ENCODE measurements around the gene ZNF281. TPM values are rescaled to one million over a fixed set of nuclear protein-coding genes. Genes with fewer than 3 reads are reported as not detected.
A peak's percentile ranks its signal among the peaks of the same experiment; 100 is the strongest.
"Not testable (repeated sequence)": the region's sequence is repeated elsewhere in the genome, so short reads cannot be mapped to it uniquely, and the experiment has no call there.

ZNF281 gene
- polyA plus RNA-seq, 1 experiment = 17.7 TPM

- Histone ChIP-seq H3K9me3 (ENCODE audit: control insufficient read depth, insufficient read depth, low read length) (no peaks in the 10 kb centered on the region), H3K27ac (ENCODE audit: low read depth, low read length) (no peak overlapping the region), H3K27me3 (ENCODE audit: control insufficient read depth, insufficient read depth, low read length) (no peaks in the 10 kb centered on the region), H3K4me3 (ENCODE audit: low read depth, low read length) (no peak overlapping the region)
- ChIA-PET POLR2A (no interaction called here), CTCF (no interaction called here)
- TF ChIP-seq CTCF (IDR thresholded peaks at IDR 0.05; ENCODE audit: low read depth, low read length) = no peak
- no peak for DNase-seq (ENCODE audit: low read depth, low spot score)
Measured at GRCh38 chr1:200423235-200423634, 13.4 kb upstream of the ZNF281 start.

- ChIA-PET POLR2A (no interaction called here), CTCF (no interaction called here)
Measured at GRCh38 chr1:200422211-200422610, 12.4 kb upstream of the ZNF281 start.

GRCh38 chr1:200415789-200416593, 6.2 kb upstream of the ZNF281 start:
- ChIA-PET POLR2A (interaction anchor here (0.7 to 1.1 kb wide), 2 partner anchors 23 to 29 kb away, joined by 3 read pairs; no protein-coding TSS in a partner anchor), CTCF (interaction anchor here (0.6 to 1.1 kb wide), 2 partner anchors 73 to 108 kb away, joined by 3 to 4 read pairs; no protein-coding TSS in a partner anchor)
- H3K27ac ChIP-seq (ENCODE audit: low read depth, low read length) = peak overlapping the region; percentile 69
- no peaks in the 10 kb centered on the region for H3K9me3 ChIP-seq (ENCODE audit: control insufficient read depth, insufficient read depth, low read length)
- peak; percentile 93 for DNase-seq (ENCODE audit: low read depth, low spot score)
- no peak overlapping the region for H3K4me3 ChIP-seq (ENCODE audit: low read depth, low read length)
- H3K27me3 ChIP-seq (ENCODE audit: control insufficient read depth, insufficient read depth, low read length) = no peaks in the 10 kb centered on the region
- TF ChIP-seq CTCF (IDR thresholded peaks at IDR 0.05; ENCODE audit: low read depth, low read length) = no peak

More at GRCh38 chr1:200422211-200422610, 12.4 kb upstream of the ZNF281 start:
- Histone ChIP-seq H3K27ac (ENCODE audit: low read depth, low read length) (no peak overlapping the region), H3K27me3 (ENCODE audit: control insufficient read depth, insufficient read depth, low read length) (no peaks in the 10 kb centered on the region), H3K9me3 (ENCODE audit: control insufficient read depth, insufficient read depth, low read length) (no peaks in the 10 kb centered on the region), H3K4me3 (ENCODE audit: low read depth, low read length) (no peak overlapping the region)
- DNase-seq (ENCODE audit: low read depth, low spot score) = no peak
- no peak for TF ChIP-seq CTCF (IDR thresholded peaks at IDR 0.05; ENCODE audit: low read depth, low read length)

GRCh38 chr1:200415227-200415626, 5.4 kb upstream of the ZNF281 start:
- no peak overlapping the region for H3K4me3 ChIP-seq (ENCODE audit: low read depth, low read length)
- no peak for TF ChIP-seq CTCF (IDR thresholded peaks at IDR 0.05; ENCODE audit: low read depth, low read length)
- ChIA-PET CTCF (no interaction called here), POLR2A (interaction anchor here (0.7 kb wide), 1 partner anchor 29 kb away, joined by 3 read pairs; no protein-coding TSS in a partner anchor)
- peak overlapping the region; percentile 66 for H3K27ac ChIP-seq (ENCODE audit: low read depth, low read length)
- DNase-seq (ENCODE audit: low read depth, low spot score) = no peak
- no peaks in the 10 kb centered on the region for H3K27me3 ChIP-seq (ENCODE audit: control insufficient read depth, insufficient read depth, low read length)
- H3K9me3 ChIP-seq (ENCODE audit: control insufficient read depth, insufficient read depth, low read length) = no peaks in the 10 kb centered on the region

GRCh38 chr1:200414657-200415056, 4.8 kb upstream of the ZNF281 start:
- no peaks in the 10 kb centered on the region; the same call in 1 of the 2 replicates for H3K9me3 ChIP-seq (ENCODE audit: control insufficient read depth, insufficient read depth, low read length)
- no peak for TF ChIP-seq CTCF (IDR thresholded peaks at IDR 0.05; ENCODE audit: low read depth, low read length)
- POLR2A ChIA-PET = no interaction called here
- CTCF ChIA-PET = no interaction called here
- no peak for DNase-seq (ENCODE audit: low read depth, low spot score)
- no peaks in the 10 kb centered on the region for H3K27me3 ChIP-seq (ENCODE audit: control insufficient read depth, insufficient read depth, low read length)
- H3K27ac ChIP-seq (ENCODE audit: low read depth, low read length) = peak overlapping the region; percentile 25
- no peak overlapping the region for H3K4me3 ChIP-seq (ENCODE audit: low read depth, low read length)

GRCh38 chr1:200413766-200414165, 3.9 kb upstream of the ZNF281 start:
- CTCF ChIA-PET; H3K9me3 ChIP-seq (ENCODE audit: control insufficient read depth, insufficient read depth, low read length); H3K4me3 ChIP-seq (ENCODE audit: low read depth, low read length); H3K27ac ChIP-seq (ENCODE audit: low read depth, low read length); DNase-seq (ENCODE audit: low read depth, low spot score); H3K27me3 ChIP-seq (ENCODE audit: control insufficient read depth, insufficient read depth, low read length); POLR2A ChIA-PET: not testable (repeated sequence)
